SK-MEL-5 (cell line): ENCODE data around the gene PSMF1. TPM values are rescaled to one million over a fixed set of nuclear protein-coding genes. Genes with fewer than 3 reads are reported as not detected.
"Not testable (repeated sequence)": the region's sequence is repeated elsewhere in the genome, so short reads cannot be mapped to it uniquely, and the experiment has no call there.

Experiments
- DNase-seq: peaks from one replicate; pipeline ENCODE4 v3.0.0-alpha.2; 2016; ENCODE audit warnings: low read depth, low spot score
- in situ Hi-C: cut with HindIII; loops from 2 replicates; pipeline ENCODE4 v1.10.0; 2016; ENCODE audit warnings: low sequenced_read_pairs, high pct_unique_total_duplicates, low pct_unique_long_range_greater_than_20kb
- total RNA-seq: library from RNA; depleted of rRNA; stranded (reverse); fragments of >200 nt; shearing (Covaris generic); gene quantifications from 2 replicates; pipeline ENCODE4 v1.2.3, GENCODE V29; 2014; rRNA removed

The PSMF1 gene
- total RNA-seq, 1 experiment from 2014 or later = 54.2 TPM

DNA sequence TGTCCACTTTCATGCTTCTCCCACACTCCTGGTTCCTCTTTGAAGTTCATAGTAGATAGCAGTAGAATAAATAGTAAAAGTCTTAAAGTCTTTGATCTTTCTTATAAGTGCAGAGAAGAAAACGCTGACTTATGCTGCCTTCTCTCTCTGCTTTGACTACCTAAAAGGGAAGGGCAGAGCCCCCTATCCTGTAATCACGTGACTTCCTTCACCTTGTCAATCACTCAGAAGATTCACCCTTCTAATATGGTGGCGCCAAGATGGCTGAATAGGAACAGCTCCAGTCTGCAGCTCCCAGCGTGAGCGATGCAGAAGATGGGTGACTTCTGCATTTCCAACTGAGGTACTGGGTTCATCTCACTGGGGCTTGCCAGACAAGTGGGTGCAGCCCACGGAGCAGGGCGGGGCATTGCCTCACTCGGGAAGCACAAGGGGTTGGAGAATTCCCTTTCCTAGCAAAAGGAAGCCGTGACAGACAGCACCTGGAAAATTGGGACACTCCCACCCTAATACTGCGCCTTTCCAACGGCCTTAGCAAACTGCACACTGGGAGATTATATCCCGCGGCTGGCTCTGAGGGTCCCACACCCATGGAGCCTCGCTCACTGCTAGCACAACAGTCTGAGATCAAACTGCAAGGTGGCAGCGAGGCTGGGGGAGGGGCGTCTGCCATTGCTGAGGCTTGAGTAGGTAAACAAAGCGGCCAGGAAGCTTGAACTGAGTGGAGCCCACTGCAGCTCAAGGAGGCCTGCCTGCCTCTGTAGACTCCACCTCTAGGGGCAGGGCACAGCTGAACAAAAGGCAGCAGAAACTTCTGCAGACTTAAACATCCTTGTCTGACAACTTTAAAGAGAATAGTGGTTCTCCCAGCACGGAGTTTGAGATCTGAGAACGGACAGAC, 98.4 kb downstream of the PSMF1 start:
- in situ Hi-C loops, DNase-seq: not testable (repeated sequence)

Other genes with a start within 250 kb of the PSMF1 start
- gene ANGPT4, start 202.3 kb upstream of the PSMF1 start, total RNA-seq = not detected in 2 replicates
- 0.24 TPM in 1 of 2 replicates, not detected in the other for gene RSPO4, start 116.3 kb upstream of the PSMF1 start, total RNA-seq
- gene TMEM74B, start 66.4 kb downstream of the PSMF1 start, total RNA-seq = 3.9 and 5.7 TPM in 2 replicates
- gene C20orf202, start 84.9 kb downstream of the PSMF1 start, total RNA-seq = not detected in 2 replicates
- gene RAD21L1, start 107.4 kb downstream of the PSMF1 start, total RNA-seq = 0.11 TPM in 1 of 2 replicates, not detected in the other
- gene SNPH, start 147.7 kb downstream of the PSMF1 start, total RNA-seq = 9.4 and 10.7 TPM in 2 replicates
- 0.32 and 0.50 TPM in 2 replicates for gene SDCBP2, start 210.5 kb downstream of the PSMF1 start, total RNA-seq